ENCODE data around the gene RPS15. TPM values are rescaled to one million over a fixed set of nuclear protein-coding genes. Genes with fewer than 3 reads are reported as not detected.
A peak's percentile ranks its signal among the peaks of the same experiment; 100 is the strongest.

RPS15 gene
- total and polyA plus RNA-seq, 8 donors: 596 to 1,709 (median 905) TPM

GRCh38 chr19:1481224-1481892, 43.2 kb downstream of the RPS15 start:
- H3K36me3 ChIP-seq: no peaks in the 10 kb centered on the region
- DNase-seq (peak in 2 of 6 donors; percentile 45 to 83), FAIRE-seq (no peak), ATAC-seq (no peak)
- H3K27ac ChIP-seq: no peak overlapping the region
- H3K4me3 ChIP-seq: no peak overlapping the region
- H3K9me3 ChIP-seq: no peaks in the 10 kb centered on the region
- intact Hi-C loops (cut with DNase I): no loop called here
- peaks cover 0 to 12% (median 11%) of the 10 kb centered on the region in 3 donors for H3K4me1 ChIP-seq
- no peak for TF ChIP-seq CTCF (IDR thresholded peaks at IDR 0.05)
- WGBS, 2 donors: 84 to 85% methylated on average over 26 of the region's 26 CpGs
- H3K27me3 ChIP-seq: no peaks in the 10 kb centered on the region

GRCh38 chr19:1481893-1482360, 43.7 kb downstream of the RPS15 start:
- 89 to 90% methylated on average over 27 to 36 of the region's 36 CpGs for WGBS, 2 donors
- Histone ChIP-seq H3K27me3 (no peaks in the 10 kb centered on the region), H3K4me3 (no peak overlapping the region), H3K36me3 (no peaks in the 10 kb centered on the region), H3K9me3 (no peaks in the 10 kb centered on the region), H3K4me1 (peaks cover 0 to 12% (median 11%) of the 10 kb centered on the region in 3 donors), H3K27ac (no peak overlapping the region)
- ATAC-seq (no peak), DNase-seq (no peak), FAIRE-seq (no peak)
- intact Hi-C loops (cut with DNase I): no loop called here
- no peak for TF ChIP-seq CTCF (IDR thresholded peaks at IDR 0.05)

GRCh38 chr19:1482361-1483130, 44.4 kb downstream of the RPS15 start:
- no peak for FAIRE-seq
- Histone ChIP-seq H3K36me3 (no peaks in the 10 kb centered on the region), H3K4me1 (peaks cover 0 to 12% (median 8%) of the 10 kb centered on the region in 3 donors), H3K4me3 (no peak overlapping the region), H3K27ac (no peak overlapping the region), H3K9me3 (no peaks in the 10 kb centered on the region), H3K27me3 (no peaks in the 10 kb centered on the region)
- intact Hi-C loops (cut with DNase I): no loop called here
- DNase-seq: peak in 1 of 6 donors; percentile 70
- no peak for ATAC-seq
- 78 to 81% methylated on average over 34 to 37 of the region's 37 CpGs for WGBS, 2 donors
- TF ChIP-seq CTCF (IDR thresholded peaks at IDR 0.05): no peak

- ATAC-seq (no peak), DNase-seq (peak in 1 of 6 donors; percentile 70), FAIRE-seq (no peak)
- peaks cover 0 to 4% (median under 1%) of the 10 kb centered on the region in 3 donors for H3K4me1 ChIP-seq
- TF ChIP-seq CTCF (IDR thresholded peaks at IDR 0.05): no peak
- no peaks in the 10 kb centered on the region for H3K9me3 ChIP-seq
- H3K27ac ChIP-seq: no peak overlapping the region
- 87 to 93% methylated on average over 63 to 77 of the region's 77 CpGs for WGBS, 2 donors
- no peak overlapping the region for H3K4me3 ChIP-seq
- H3K36me3 ChIP-seq: no peaks in the 10 kb centered on the region
- intact Hi-C loops (cut with DNase I): no loop called here
- H3K27me3 ChIP-seq: no peaks in the 10 kb centered on the region
These were observed 45.2 kb downstream of the RPS15 start for GRCh38 chr19:1483131-1483978.
